Renal pelvis (tissue), 4 donors: ENCODE data around the gene SDK1. TPM values are rescaled to one million over a fixed set of nuclear protein-coding genes. Genes with fewer than 3 reads are reported as not detected.
"Not testable (repeated sequence)": the region's sequence is repeated elsewhere in the genome, so short reads cannot be mapped to it uniquely, and the experiment has no call there.

ENCODE experiments used
- DNase-seq: peaks from one replicate; pipeline ENCODE4 v3.0.0-alpha.2; 2013
- polyA plus RNA-seq, 3 donors: library from polyadenylated mRNA; unstranded; fragments of 120-200 nt; gene quantifications; one replicate each; pipeline ENCODE4 v1.2.1, GENCODE V29; 2013; ENCODE audit not compliant: insufficient read length in 3 of 3

Gene SDK1
- polyA plus RNA-seq, 3 donors, result 7.5 to 8.9 (median 8.4) TPM

- no peak for DNase-seq
These were observed 901.2 kb downstream of the SDK1 start for GRCh38 chr7:4202154-4202736.

GRCh38 chr7:4202954-4203353 is 901.9 kb downstream of the SDK1 start:
- DNase-seq, result no peak

GRCh38 chr7:4203626-4204512 is 902.8 kb downstream of the SDK1 start:
- peak; percentile 57 for DNase-seq

- DNase-seq, result no peak
These were observed 903.6 kb downstream of the SDK1 start for GRCh38 chr7:4204513-4205165.

- no peak for DNase-seq
These were observed 904.8 kb downstream of the SDK1 start for GRCh38 chr7:4205828-4206227.

GRCh38 chr7:4207011-4207410 is 906.0 kb downstream of the SDK1 start:
- DNase-seq, result no peak

- DNase-seq, result no peak
These were observed 907.0 kb downstream of the SDK1 start for GRCh38 chr7:4208086-4208485.

GRCh38 chr7:4208586-4208985 is 907.5 kb downstream of the SDK1 start:
- DNase-seq, result no peak

- DNase-seq, result no peak
These were observed 908.1 kb downstream of the SDK1 start for GRCh38 chr7:4209126-4209525.

GRCh38 chr7:4209966-4210365 is 908.9 kb downstream of the SDK1 start:
- DNase-seq, result no peak

GRCh38 chr7:4210821-4211220 is 909.8 kb downstream of the SDK1 start:
- no peak for DNase-seq

GRCh38 chr7:4211261-4211660 is 910.2 kb downstream of the SDK1 start:
- no peak for DNase-seq

- DNase-seq, result no peak
These were observed 911.3 kb downstream of the SDK1 start for GRCh38 chr7:4212376-4212775.

GRCh38 chr7:4214291-4215155 is 913.5 kb downstream of the SDK1 start:
- no peak for DNase-seq

GRCh38 chr7:4215176-4215720 is 914.2 kb downstream of the SDK1 start:
- DNase-seq, result no peak

GRCh38 chr7:4216016-4216415 is 915.0 kb downstream of the SDK1 start:
- DNase-seq, result no peak

GRCh38 chr7:4217126-4217660 is 916.1 kb downstream of the SDK1 start:
- not testable (repeated sequence) for DNase-seq

GRCh38 chr7:4218481-4218880 is 917.4 kb downstream of the SDK1 start:
- no peak for DNase-seq

- DNase-seq, result no peak
These were observed 919.0 kb downstream of the SDK1 start for GRCh38 chr7:4220011-4220410.

- DNase-seq, result no peak
These were observed 920.0 kb downstream of the SDK1 start for GRCh38 chr7:4221043-4221442.

- no peak for DNase-seq
These were observed 921.6 kb downstream of the SDK1 start for GRCh38 chr7:4222676-4223075.
